ENCODE measurements around the gene DAZAP1.

Gene DAZAP1

DNA sequence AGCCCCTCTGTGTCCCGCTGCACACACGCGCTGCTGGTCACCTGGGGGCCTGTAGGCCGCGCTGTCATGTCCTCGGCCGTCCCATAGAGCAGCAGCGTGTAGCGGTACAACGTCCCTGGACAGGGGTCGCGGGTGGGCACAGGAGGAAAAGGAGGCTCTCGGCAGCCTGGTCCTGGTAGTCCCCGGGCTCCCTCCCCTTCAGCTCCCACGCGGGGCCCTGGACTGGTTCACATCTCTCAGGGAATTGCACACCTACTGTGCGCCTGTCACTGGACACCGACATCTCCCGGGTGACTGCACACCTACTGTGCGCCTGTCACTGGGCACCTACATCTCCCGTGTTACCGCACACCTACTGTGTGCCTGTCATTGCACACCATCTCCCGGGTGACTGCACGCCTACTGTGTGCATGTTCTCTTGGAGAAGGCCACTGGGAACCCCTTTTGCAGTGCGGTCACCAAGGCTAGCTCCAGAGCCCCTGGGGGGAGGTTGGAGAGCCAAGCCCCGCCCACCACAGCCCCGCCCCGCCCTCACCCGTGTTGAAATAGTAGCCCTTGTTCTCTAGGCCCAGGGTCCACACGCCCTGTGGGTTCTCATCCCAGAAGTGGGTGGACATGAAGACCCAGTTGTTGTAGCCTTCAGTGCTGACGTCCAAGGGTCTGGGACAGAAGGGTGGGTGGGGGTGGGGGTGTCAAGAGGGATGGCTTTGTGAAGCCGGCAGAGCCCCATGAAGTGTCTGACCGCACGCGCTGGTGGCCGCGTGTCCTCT is 75.2 kb downstream of the DAZAP1 start:
- DNase-seq (ENCODE audit: low read depth, low spot score), result no peak

DNA sequence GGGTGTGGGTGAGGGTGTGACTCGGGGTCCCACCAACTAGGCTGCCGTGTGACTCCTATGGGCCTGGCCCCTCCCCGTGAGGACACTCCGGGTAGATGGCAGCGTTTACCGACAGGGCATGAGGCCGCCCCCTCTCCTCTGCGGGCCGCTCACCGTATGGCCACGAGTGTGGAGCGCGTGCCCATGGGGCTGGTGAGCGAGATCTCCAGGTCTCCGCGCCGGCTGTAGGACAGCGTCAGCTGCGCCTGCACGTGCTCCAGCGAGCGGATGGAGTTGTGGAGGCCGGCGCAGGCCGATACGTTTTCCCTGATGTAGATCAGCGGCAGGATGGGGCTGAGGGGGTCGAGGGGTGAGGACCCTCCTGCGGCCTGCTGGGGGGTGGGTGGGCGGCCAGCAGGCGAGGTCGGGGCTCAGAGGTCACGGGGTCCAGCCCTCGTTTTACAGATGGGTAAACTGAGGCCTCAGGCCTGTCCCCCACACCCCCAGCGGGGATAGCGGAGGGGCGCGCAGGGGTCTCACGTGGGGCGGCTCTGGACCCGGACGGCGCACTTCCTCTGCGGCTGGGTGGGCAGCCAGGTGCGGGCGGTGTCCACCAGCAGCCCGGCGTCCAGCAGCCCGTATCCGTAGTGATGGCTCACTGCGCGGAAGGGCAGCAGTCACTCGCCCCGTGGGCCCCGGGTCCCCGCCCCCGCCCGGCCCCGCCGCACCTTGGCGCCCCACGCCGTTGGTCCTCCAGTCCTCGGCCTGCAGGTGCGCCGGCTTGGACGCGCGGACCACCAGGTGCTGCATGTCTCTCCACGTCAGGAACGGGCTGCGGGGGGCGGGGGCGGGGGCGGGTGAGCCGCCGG is 76.0 kb downstream of the DAZAP1 start:
- POLR2A ChIA-PET, result no interaction called here

More for the DNA sequence above, 75.2 kb downstream of the DAZAP1 start:
- CTCF ChIA-PET, result no interaction called here
- TF ChIP-seq, protein P1, sequence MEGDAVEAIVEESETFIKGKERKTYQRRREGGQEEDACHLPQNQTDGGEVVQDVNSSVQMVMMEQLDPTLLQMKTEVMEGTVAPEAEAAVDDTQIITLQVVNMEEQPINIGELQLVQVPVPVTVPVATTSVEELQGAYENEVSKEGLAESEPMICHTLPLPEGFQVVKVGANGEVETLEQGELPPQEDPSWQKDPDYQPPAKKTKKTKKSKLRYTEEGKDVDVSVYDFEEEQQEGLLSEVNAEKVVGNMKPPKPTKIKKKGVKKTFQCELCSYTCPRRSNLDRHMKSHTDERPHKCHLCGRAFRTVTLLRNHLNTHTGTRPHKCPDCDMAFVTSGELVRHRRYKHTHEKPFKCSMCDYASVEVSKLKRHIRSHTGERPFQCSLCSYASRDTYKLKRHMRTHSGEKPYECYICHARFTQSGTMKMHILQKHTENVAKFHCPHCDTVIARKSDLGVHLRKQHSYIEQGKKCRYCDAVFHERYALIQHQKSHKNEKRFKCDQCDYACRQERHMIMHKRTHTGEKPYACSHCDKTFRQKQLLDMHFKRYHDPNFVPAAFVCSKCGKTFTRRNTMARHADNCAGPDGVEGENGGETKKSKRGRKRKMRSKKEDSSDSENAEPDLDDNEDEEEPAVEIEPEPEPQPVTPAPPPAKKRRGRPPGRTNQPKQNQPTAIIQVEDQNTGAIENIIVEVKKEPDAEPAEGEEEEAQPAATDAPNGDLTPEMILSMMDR (IDR thresholded peaks at IDR 0.05; ENCODE audit: insufficient read depth, low read length, missing control alignments), result no peak
- no peak overlapping the region for H3K4me3 ChIP-seq (ENCODE audit: low read depth, low read length)
- POLR2A ChIA-PET, result no interaction called here

DNA sequence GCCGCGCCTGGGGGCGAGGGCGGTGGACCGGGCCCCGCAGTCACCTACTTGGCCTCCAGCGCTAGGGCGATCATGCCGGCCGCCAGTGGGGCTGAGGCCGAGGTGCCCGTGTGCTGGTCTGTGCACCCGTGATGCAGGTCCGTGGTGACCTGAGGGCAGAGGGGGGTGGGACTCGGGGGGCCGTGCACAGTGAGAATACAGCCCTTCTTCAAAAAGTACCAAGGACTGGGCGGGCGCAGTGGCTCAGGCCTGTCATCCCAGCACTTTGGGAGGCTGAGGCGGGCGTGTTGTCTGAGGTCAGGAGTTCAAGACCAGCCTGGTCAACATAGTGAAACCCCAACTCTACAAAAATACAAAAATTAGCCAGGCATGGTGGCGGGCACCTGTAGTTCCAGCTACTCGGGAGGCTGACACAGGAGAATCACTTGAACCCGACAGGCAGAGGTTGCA is 76.6 kb downstream of the DAZAP1 start:
- TF ChIP-seq, protein P1 (IDR thresholded peaks at IDR 0.05; ENCODE audit: insufficient read depth, low read length, missing control alignments), result no peak
- CTCF ChIA-PET, result interaction anchor here (1.3 kb wide), 1 partner anchor 38 kb away, joined by 3 read pairs; no protein-coding TSS in a partner anchor
- POLR2A ChIA-PET, result no interaction called here
- DNase-seq (ENCODE audit: low read depth, low spot score), result no peak
- H3K4me3 ChIP-seq (ENCODE audit: low read depth, low read length), result no peak overlapping the region

More for the DNA sequence above, 76.0 kb downstream of the DAZAP1 start:
- CTCF ChIA-PET, result interaction anchor here (1.3 kb wide), 1 partner anchor 38 kb away, joined by 3 read pairs; no protein-coding TSS in a partner anchor
- H3K4me3 ChIP-seq (ENCODE audit: low read depth, low read length), result no peak overlapping the region
- no peak for DNase-seq (ENCODE audit: low read depth, low spot score)
- TF ChIP-seq, protein P1 (IDR thresholded peaks at IDR 0.05; ENCODE audit: insufficient read depth, low read length, missing control alignments), result no peak
